Keratinocyte (primary cell): ENCODE data around the gene ASAP3.

Source experiments
- EZH2 ChIP-seq: IDR thresholded peaks from one replicate; pipeline ENCODE4 v1.6.1; 2012; ENCODE audit warnings: inconsistent platforms, mild to moderate bottlenecking, low read length, moderate library complexity
- TF ChIP-seq, protein P1 (sequence below), 3 experiments: IDR thresholded peaks in 1 of 3; conservative IDR thresholded peaks in 1 of 3; optimal IDR thresholded peaks in 1 of 3; 2 replicates in 2 of 3; 3 replicates in 1 of 3; pipeline versions ENCODE3 to v1.5.1; 2011; ENCODE audit warnings: low read length in 3 of 3, mild to moderate bottlenecking in 3 of 3, moderate library complexity in 2 of 3, control low read depth in 1 of 3, inconsistent platforms in 1 of 3; ENCODE audit not compliant: insufficient read depth in 2 of 3; ENCODE audit errors: extremely low read depth in 1 of 3

DNA sequence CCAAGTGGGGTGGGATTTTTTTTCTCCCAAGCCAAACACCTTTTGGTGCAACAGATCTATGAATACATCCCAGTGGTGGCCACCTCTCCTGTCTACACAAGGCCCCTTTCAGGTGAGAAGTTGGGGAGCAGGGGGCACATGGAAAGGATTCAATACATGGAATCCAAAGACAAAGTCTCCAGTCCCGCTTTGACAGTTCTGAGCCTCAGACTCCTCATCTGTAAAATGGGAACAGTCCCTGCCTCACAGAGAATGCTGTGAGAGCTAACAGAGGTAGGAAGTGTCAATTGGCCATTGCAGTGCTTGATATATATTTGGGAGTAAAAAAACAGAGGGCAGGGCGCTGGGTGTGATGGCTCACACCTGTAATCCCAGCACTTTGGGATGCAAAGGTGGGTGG is 87.6 kb downstream of the ASAP3 start:
- no peak for TF ChIP-seq EZH2
- TF ChIP-seq, protein P1, sequence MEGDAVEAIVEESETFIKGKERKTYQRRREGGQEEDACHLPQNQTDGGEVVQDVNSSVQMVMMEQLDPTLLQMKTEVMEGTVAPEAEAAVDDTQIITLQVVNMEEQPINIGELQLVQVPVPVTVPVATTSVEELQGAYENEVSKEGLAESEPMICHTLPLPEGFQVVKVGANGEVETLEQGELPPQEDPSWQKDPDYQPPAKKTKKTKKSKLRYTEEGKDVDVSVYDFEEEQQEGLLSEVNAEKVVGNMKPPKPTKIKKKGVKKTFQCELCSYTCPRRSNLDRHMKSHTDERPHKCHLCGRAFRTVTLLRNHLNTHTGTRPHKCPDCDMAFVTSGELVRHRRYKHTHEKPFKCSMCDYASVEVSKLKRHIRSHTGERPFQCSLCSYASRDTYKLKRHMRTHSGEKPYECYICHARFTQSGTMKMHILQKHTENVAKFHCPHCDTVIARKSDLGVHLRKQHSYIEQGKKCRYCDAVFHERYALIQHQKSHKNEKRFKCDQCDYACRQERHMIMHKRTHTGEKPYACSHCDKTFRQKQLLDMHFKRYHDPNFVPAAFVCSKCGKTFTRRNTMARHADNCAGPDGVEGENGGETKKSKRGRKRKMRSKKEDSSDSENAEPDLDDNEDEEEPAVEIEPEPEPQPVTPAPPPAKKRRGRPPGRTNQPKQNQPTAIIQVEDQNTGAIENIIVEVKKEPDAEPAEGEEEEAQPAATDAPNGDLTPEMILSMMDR (optimal IDR thresholded peaks at IDR 0.05 in 1 of 3, IDR thresholded peaks at IDR 0.05 in 1 of 3, conservative IDR thresholded peaks at IDR 0.05 in 1 of 3; ENCODE audit: extremely low read depth in 1 of 3, insufficient read depth in 2 of 3, low read length in 3 of 3): no peak
